ENCODE data around the gene ARHGEF12. TPM values are rescaled to one million over a fixed set of nuclear protein-coding genes. Genes with fewer than 3 reads are reported as not detected.

ARHGEF12 gene
- polyA plus RNA-seq, 2 of the 4 experiments (the other 2 are of a cell fraction) = 16.7 to 27.2 TPM

DNA sequence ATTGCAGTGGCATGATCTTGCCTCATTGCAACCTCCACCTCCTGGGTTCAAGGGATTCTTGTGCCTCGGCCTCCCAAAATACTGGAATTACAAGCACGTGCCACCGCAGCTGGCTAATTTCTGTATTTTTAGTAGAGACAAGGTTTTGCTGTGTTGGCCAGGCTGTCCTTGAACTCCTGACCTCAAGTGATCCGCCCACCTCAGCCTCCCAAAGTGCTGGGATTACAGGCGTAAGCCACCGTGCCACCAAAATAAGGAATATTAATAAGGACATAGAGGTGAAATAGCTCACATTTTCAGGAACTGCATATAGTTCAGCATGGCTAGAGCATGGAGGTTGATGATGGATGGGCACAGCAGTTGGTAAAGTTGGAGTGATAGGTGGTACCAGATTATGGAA is 21.4 kb downstream of the ARHGEF12 start:
- ATAC-seq (no peak), DNase-seq (ENCODE audit: low read depth in 1 of 2, low spot score in 1 of 2) (no peak), FAIRE-seq (no peak)
- 94% methylated on average over 6 of the region's 6 CpGs for WGBS (ENCODE audit: missing lambda C conversion rate)
- H3K4me2 ChIP-seq = no peak overlapping the region
- ChIA-PET POLR2A (no interaction called here), CTCF (interaction anchor here (1.3 kb wide), 1 partner anchor 53 kb away, joined by 3 read pairs; no protein-coding TSS in a partner anchor)
- H3K4me3 ChIP-seq = no peak overlapping the region
- TF ChIP-seq, protein P1, sequence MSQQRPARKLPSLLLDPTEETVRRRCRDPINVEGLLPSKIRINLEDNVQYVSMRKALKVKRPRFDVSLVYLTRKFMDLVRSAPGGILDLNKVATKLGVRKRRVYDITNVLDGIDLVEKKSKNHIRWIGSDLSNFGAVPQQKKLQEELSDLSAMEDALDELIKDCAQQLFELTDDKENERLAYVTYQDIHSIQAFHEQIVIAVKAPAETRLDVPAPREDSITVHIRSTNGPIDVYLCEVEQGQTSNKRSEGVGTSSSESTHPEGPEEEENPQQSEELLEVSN (IDR thresholded peaks at IDR 0.05; ENCODE audit: borderline replicate concordance, low read depth) = no peak
- TF ChIP-seq FOXS1 (CRISPR knock-in tag; IDR thresholded peaks at IDR 0.05) = no peak
- TF ChIP-seq MYC (IDR thresholded peaks at IDR 0.05; ENCODE audit: borderline replicate concordance, low read length) = no peak
- no peak for TF ChIP-seq RNF2 (IDR thresholded peaks at IDR 0.05; ENCODE audit: borderline replicate concordance, low read depth)
- TF ChIP-seq MAFK (IDR thresholded peaks at IDR 0.05; ENCODE audit: partially characterized antibody) = no peak
- TF ChIP-seq TFCP2L1 (CRISPR knock-in tag; IDR thresholded peaks at IDR 0.05) = no peak
- no peak for TF ChIP-seq RFX5 (IDR thresholded peaks at IDR 0.05)
- TF ChIP-seq KDM5A (IDR thresholded peaks at IDR 0.05) = no peak
- TF ChIP-seq POLR2AphosphoS2 (conservative IDR thresholded peaks at IDR 0.05; ENCODE audit: low read length) = no peak
- TF ChIP-seq, protein P2, sequence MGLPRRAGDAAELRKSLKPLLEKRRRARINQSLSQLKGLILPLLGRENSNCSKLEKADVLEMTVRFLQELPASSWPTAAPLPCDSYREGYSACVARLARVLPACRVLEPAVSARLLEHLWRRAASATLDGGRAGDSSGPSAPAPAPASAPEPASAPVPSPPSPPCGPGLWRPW (IDR thresholded peaks at IDR 0.05) = no peak
- TF ChIP-seq JUNB (IDR thresholded peaks at IDR 0.05) = no peak
- TF ChIP-seq, protein P3, sequence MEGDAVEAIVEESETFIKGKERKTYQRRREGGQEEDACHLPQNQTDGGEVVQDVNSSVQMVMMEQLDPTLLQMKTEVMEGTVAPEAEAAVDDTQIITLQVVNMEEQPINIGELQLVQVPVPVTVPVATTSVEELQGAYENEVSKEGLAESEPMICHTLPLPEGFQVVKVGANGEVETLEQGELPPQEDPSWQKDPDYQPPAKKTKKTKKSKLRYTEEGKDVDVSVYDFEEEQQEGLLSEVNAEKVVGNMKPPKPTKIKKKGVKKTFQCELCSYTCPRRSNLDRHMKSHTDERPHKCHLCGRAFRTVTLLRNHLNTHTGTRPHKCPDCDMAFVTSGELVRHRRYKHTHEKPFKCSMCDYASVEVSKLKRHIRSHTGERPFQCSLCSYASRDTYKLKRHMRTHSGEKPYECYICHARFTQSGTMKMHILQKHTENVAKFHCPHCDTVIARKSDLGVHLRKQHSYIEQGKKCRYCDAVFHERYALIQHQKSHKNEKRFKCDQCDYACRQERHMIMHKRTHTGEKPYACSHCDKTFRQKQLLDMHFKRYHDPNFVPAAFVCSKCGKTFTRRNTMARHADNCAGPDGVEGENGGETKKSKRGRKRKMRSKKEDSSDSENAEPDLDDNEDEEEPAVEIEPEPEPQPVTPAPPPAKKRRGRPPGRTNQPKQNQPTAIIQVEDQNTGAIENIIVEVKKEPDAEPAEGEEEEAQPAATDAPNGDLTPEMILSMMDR (IDR thresholded peaks at IDR 0.05) = no peak
- no peak for TF ChIP-seq RAD21 (conservative IDR thresholded peaks at IDR 0.05 in 1 of 2, IDR thresholded peaks at IDR 0.05 in 1 of 2)
- no peak for TF ChIP-seq ZSCAN20 (CRISPR knock-in tag; IDR thresholded peaks at IDR 0.05)
- H3K9me3 ChIP-seq = no peaks in the 10 kb centered on the region
- H3K27ac ChIP-seq = no peak overlapping the region
- peaks cover 10% of the 10 kb centered on the region; the same call in 2 of the 3 replicates for H3K4me1 ChIP-seq

DNA sequence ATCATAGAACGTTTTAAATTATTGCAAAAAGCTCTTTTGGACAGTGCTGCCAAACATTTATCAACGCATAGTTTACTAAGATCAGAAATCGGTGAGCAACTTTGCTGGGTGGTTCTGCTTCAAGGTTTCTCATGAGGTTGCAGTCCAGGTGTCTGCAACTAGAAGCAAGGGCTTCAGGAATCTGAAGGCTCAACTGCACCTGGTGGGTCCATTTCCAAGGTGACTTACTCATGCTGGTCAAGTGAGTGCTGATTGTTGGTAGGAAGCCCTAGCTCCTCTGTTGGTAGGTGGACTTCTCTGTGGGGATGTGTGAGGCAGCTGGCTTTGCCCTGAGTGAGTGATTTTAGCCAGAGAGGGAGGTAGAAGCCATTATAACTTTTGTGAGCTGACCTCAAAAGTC is 22.5 kb downstream of the ARHGEF12 start:
- TF ChIP-seq FOSB (CRISPR knock-in tag; IDR thresholded peaks at IDR 0.05) (no peak), POLR2A (IDR thresholded peaks at IDR 0.05; ENCODE audit: low read length) (no peak), POLR2AphosphoS2 (conservative IDR thresholded peaks at IDR 0.05; ENCODE audit: low read length) (no peak), SREBF2 (IDR thresholded peaks at IDR 0.05) (no peak), CHD2 (IDR thresholded peaks at IDR 0.05; ENCODE audit: low read length, partially characterized antibody) (no peak), HOXB13 (CRISPR knock-in tag; IDR thresholded peaks at IDR 0.05; ENCODE audit: low read depth) (no peak)
- 86% methylated on average over 3 of the region's 3 CpGs for WGBS (ENCODE audit: missing lambda C conversion rate)
- H3K4me1 ChIP-seq = peaks cover 10% of the 10 kb centered on the region; the same call in 2 of the 3 replicates
- H3K4me3 ChIP-seq = no peak overlapping the region
- ATAC-seq = no peak
- FAIRE-seq = no peak
- H3K4me2 ChIP-seq = no peak overlapping the region
- ChIA-PET POLR2A (no interaction called here), CTCF (interaction anchor here (1.3 kb wide), 1 partner anchor 52 kb away, joined by 3 read pairs; no protein-coding TSS in a partner anchor)
- no peak overlapping the region for H3K27ac ChIP-seq
- no peak for DNase-seq (ENCODE audit: low read depth in 1 of 2, low spot score in 1 of 2)
- no peaks in the 10 kb centered on the region for H3K9me3 ChIP-seq

DNA sequence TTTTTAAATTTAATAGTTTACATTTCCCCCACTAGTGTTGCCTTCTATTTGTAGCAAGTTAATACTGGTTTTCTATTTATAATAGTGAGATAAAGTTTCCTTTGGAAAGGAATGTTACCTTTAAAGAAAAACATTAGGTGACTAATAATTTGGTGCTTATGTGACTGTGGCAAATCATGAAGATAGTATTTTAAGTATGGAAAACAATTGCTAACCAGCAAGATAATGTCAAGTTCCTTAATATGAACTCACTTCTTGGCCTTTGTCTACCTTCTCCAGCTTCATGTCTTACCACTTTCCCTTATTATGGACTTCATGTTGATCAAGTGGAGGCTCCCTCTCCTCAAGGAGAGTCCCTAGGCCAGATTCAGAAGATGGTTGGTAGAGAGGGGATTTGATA is 27.2 kb downstream of the ARHGEF12 start:
- ChIA-PET CTCF (interaction anchor here (1.0 kb wide), 1 partner anchor 16 kb away, joined by 3 read pairs; no protein-coding TSS in a partner anchor), POLR2A (no interaction called here)
- Histone ChIP-seq H3K4me3 (no peak overlapping the region), H3K4me2 (no peak overlapping the region), H3K9me3 (no peaks in the 10 kb centered on the region), H3K27ac (no peak overlapping the region), H3K4me1 (no peaks in the 10 kb centered on the region)
- no peak for DNase-seq (ENCODE audit: low read depth in 1 of 2, low spot score in 1 of 2)
- no peak for ATAC-seq
- no peak for FAIRE-seq
- TF ChIP-seq EP300 (IDR thresholded peaks at IDR 0.05) (no peak), EHMT2 (IDR thresholded peaks at IDR 0.05; ENCODE audit: low read depth) (no peak), JUN (IDR thresholded peaks at IDR 0.05) (no peak), GATA3 (IDR thresholded peaks at IDR 0.05; ENCODE audit: borderline replicate concordance) (no peak), ZNF302 (CRISPR knock-in tag; IDR thresholded peaks at IDR 0.05) (no peak), FOXS1 (CRISPR knock-in tag; IDR thresholded peaks at IDR 0.05) (no peak), CHD2 (IDR thresholded peaks at IDR 0.05; ENCODE audit: low read length, partially characterized antibody) (no peak), PHF8 (IDR thresholded peaks at IDR 0.05; ENCODE audit: borderline replicate concordance, low read depth) (no peak), HOXB13 (CRISPR knock-in tag; IDR thresholded peaks at IDR 0.05; ENCODE audit: low read depth) (no peak), SREBF2 (IDR thresholded peaks at IDR 0.05) (no peak), SMC3 (IDR thresholded peaks at IDR 0.05) (no peak), FOSB (CRISPR knock-in tag; IDR thresholded peaks at IDR 0.05) (no peak)
- TF ChIP-seq, protein P4, sequence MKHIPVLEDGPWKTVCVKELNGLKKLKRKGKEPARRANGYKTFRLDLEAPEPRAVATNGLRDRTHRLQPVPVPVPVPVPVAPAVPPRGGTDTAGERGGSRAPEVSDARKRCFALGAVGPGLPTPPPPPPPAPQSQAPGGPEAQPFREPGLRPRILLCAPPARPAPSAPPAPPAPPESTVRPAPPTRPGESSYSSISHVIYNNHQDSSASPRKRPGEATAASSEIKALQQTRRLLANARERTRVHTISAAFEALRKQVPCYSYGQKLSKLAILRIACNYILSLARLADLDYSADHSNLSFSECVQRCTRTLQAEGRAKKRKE (CRISPR knock-in tag; IDR thresholded peaks at IDR 0.05; ENCODE audit: low read depth) = no peak
- TF ChIP-seq, protein P3 (IDR thresholded peaks at IDR 0.05) = no peak
- TF ChIP-seq, protein P5, sequence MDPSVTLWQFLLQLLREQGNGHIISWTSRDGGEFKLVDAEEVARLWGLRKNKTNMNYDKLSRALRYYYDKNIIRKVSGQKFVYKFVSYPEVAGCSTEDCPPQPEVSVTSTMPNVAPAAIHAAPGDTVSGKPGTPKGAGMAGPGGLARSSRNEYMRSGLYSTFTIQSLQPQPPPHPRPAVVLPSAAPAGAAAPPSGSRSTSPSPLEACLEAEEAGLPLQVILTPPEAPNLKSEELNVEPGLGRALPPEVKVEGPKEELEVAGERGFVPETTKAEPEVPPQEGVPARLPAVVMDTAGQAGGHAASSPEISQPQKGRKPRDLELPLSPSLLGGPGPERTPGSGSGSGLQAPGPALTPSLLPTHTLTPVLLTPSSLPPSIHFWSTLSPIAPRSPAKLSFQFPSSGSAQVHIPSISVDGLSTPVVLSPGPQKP (IDR thresholded peaks at IDR 0.05; ENCODE audit: low read depth, low read length) = no peak
